IMR-90 (cell line): ENCODE measurements around the gene TVP23C. TPM values are rescaled to one million over a fixed set of nuclear protein-coding genes. Genes with fewer than 3 reads are reported as not detected.

ENCODE experiments used
- ATAC-seq: fragments of 200-7000 bp; cut with Tn5 transposase; 2 replicates; pipeline ENCODE4 v1.9.1; 2020; ENCODE audit warnings: low read depth, mild to moderate bottlenecking, moderate library complexity
- BruUV-seq: library from RNA; stranded (reverse); fragments of 400-500 nt; replicated peaks from 2 replicates; lab custom pipeline; 2021; lab: Mats Ljungman, UMichigan
- CTCF ChIA-PET: fragments of 300-600 bp; formaldehyde crosslinking; extraction: SDS; loops from one replicate; lab custom pipeline; 2021; ENCODE audit warnings: antibody characterized with exemption; lab: Yijun Ruan, JAX
- POLR2A ChIA-PET: fragments of 300-600 bp; sonication (Branson Sonifier 250); formaldehyde crosslinking; loops from one replicate; lab custom pipeline; 2022; ENCODE audit warnings: antibody characterized with exemption; ENCODE audit not compliant: unreplicated experiment; lab: Charles Lee
- DNase-seq: peaks from one replicate; pipeline ENCODE4 v3.0.0; 2013
- H2AFZ ChIP-seq: replicated peaks from 2 replicates; pipeline ENCODE3; 2013; ENCODE audit warnings: low read length, mild to moderate bottlenecking; ENCODE audit not compliant: poor library complexity
- H2AK5ac ChIP-seq: 2 replicates; pipeline ENCODE4 v1.6.1; 2013; ENCODE audit warnings: low read depth, low read length, inconsistent platforms
- H2AK9ac ChIP-seq: replicated peaks from 2 replicates; pipeline ENCODE3; 2013; ENCODE audit warnings: mild to moderate bottlenecking, low read depth, low read length, moderate library complexity; ENCODE audit not compliant: poor library complexity
- H2BK120ac ChIP-seq: 2 replicates; pipeline ENCODE4 v1.6.1; 2013; ENCODE audit warnings: low read depth, low read length, inconsistent platforms
- H2BK15ac ChIP-seq: 3 replicates; pipeline ENCODE4 v1.6.1; 2013; ENCODE audit warnings: low read depth, low read length, inconsistent platforms
- H2BK20ac ChIP-seq: 2 replicates; pipeline ENCODE4 v1.6.1; 2013; ENCODE audit warnings: low read depth, mild to moderate bottlenecking, inconsistent platforms, low read length, moderate library complexity
- H2BK5ac ChIP-seq: 2 replicates; pipeline ENCODE4 v1.6.1; 2013; ENCODE audit warnings: mild to moderate bottlenecking, low read depth, low read length, inconsistent platforms; ENCODE audit not compliant: poor library complexity, severe bottlenecking
- H3K14ac ChIP-seq: replicated peaks from 2 replicates; pipeline ENCODE4 v1.6.1; 2013; ENCODE audit warnings: low read depth, low read length, inconsistent platforms
- H3K18ac ChIP-seq: 2 replicates; pipeline ENCODE4 v1.6.1; 2013; ENCODE audit warnings: low read depth, low read length, control low read depth
- H3K23ac ChIP-seq: 2 replicates; pipeline ENCODE4 v1.6.1; 2013; ENCODE audit warnings: low read depth, low read length, inconsistent platforms
- H3K27ac ChIP-seq: 2 replicates; pipeline ENCODE4 v1.5.1; 2013; ENCODE audit warnings: mild to moderate bottlenecking, control low read depth, low read length; ENCODE audit not compliant: insufficient read depth
- H3K27me3 ChIP-seq: 2 replicates; pipeline ENCODE4 v1.6.1; 2013; ENCODE audit warnings: low read length; ENCODE audit not compliant: control insufficient read depth, insufficient read depth
- H3K36me3 ChIP-seq: 2 replicates; pipeline ENCODE4 v1.6.1; 2013; ENCODE audit warnings: low read length, mixed read lengths; ENCODE audit not compliant: control insufficient read depth, insufficient read depth
- H3K4ac ChIP-seq: 2 replicates; pipeline ENCODE4 v1.6.1; 2013; ENCODE audit warnings: low read depth, low read length, inconsistent platforms
- H3K4me1 ChIP-seq: 2 replicates; pipeline ENCODE4 v1.6.1; 2013; ENCODE audit warnings: low read length, mixed read lengths; ENCODE audit not compliant: control insufficient read depth, insufficient read depth
- H3K4me2 ChIP-seq: 2 replicates; pipeline ENCODE4 v1.6.1; 2013; ENCODE audit warnings: low read depth, mild to moderate bottlenecking, control low read depth, low read length, moderate library complexity
- H3K4me3 ChIP-seq: 2 replicates; pipeline ENCODE4 v1.5.1; 2013; ENCODE audit warnings: low read depth, mild to moderate bottlenecking, control low read depth, low read length, moderate library complexity; ENCODE audit not compliant: insufficient read depth
- H3K56ac ChIP-seq: 2 replicates; pipeline ENCODE4 v1.6.1; 2013; ENCODE audit warnings: low read length, inconsistent platforms; ENCODE audit not compliant: insufficient read depth; ENCODE audit errors: extremely low read depth
- H3K79me1 ChIP-seq, 2 experiments: 2 replicates each; pipeline ENCODE4 v1.6.1; 2013; ENCODE audit warnings: low read length in 2 of 2, inconsistent platforms in 1 of 2, low read depth in 1 of 2
- H3K9ac ChIP-seq: 2 replicates; pipeline ENCODE4 v1.6.1; 2013; ENCODE audit warnings: low read depth, low read length, control low read depth
- H3K9me1 ChIP-seq: 2 replicates; pipeline ENCODE4 v1.6.1; 2013; ENCODE audit warnings: low read length, inconsistent platforms; ENCODE audit not compliant: insufficient read depth
- H3K9me3 ChIP-seq: 2 replicates; pipeline ENCODE4 v1.6.1; 2013; ENCODE audit warnings: low read length; ENCODE audit not compliant: control insufficient read depth, insufficient read depth
- H4K20me1 ChIP-seq: 2 replicates; pipeline ENCODE4 v1.6.1; 2013; ENCODE audit warnings: low read length, inconsistent platforms; ENCODE audit not compliant: insufficient read depth
- H4K5ac ChIP-seq: 2 replicates; pipeline ENCODE4 v1.6.1; 2013; ENCODE audit warnings: mild to moderate bottlenecking, low read depth, low read length, control low read depth
- H4K8ac ChIP-seq, 2 experiments: 2 replicates each; pipeline ENCODE4 v1.6.1; 2013; ENCODE audit warnings: low read depth in 2 of 2, low read length in 2 of 2, control low read depth in 1 of 2, inconsistent platforms in 1 of 2
- H4K91ac ChIP-seq: 2 replicates; pipeline ENCODE4 v1.6.1; 2013; ENCODE audit warnings: low read depth, low read length, inconsistent platforms; ENCODE audit not compliant: insufficient read depth
- MXI1 ChIP-seq: IDR thresholded peaks from 2 replicates; pipeline ENCODE4 v1.6.1; 2012; ENCODE audit warnings: low read depth, mild to moderate bottlenecking, low read length, moderate library complexity, borderline replicate concordance
- RFX5 ChIP-seq: IDR thresholded peaks from 2 replicates; pipeline ENCODE4 v1.8.0; 2012; ENCODE audit warnings: low read depth, mild to moderate bottlenecking, low read length, moderate library complexity
- WGBS, 2 experiments: methylation state at CpG; one replicate each; pipeline versions ENCODE4 v1.1.5 to v1.1.7; 2013; ENCODE audit warnings: missing lambda C conversion rate in 2 of 2; ENCODE audit not compliant: insufficient read length in 1 of 2; ENCODE audit errors: extremely low coverage in 2 of 2; 5-methylcytosine and 5-hydroxymethylcytosine counted together
- dilution Hi-C: fragments of 300-500 bp; cut with HindIII; formaldehyde crosslinking; loops from one replicate; pipeline ENCODE4 v1.14.3; 2018; ENCODE audit warnings: low sequenced_read_pairs; ENCODE audit not compliant: unreplicated experiment
- in situ Hi-C: fragments of 300-500 bp; cut with MboI; formaldehyde crosslinking; loops from 3 replicates; pipeline ENCODE4 v1.14.3; 2019; ENCODE audit warnings: low sequenced_read_pairs, inconsistent platforms, mixed read lengths
- intact Hi-C: fragments of 100-400 bp; cut with micrococcal nuclease; formaldehyde crosslinking; loops from 2 replicates; pipeline ENCODE4 v1.10.0; 2022
- polyA plus RNA-seq, 3 experiments: library from polyadenylated mRNA; depleted of rRNA; stranded (reverse); fragments of >200 nt; gene quantifications; 2 replicates each; pipeline ENCODE4 v1.2.3, GENCODE V29; 2012; ENCODE audit warnings: low replicate concordance in 1 of 3
- total RNA-seq: library from RNA; depleted of rRNA; stranded (reverse); fragments of >200 nt; gene quantifications from 2 replicates; pipeline ENCODE4 v1.2.3, GENCODE V29; 2012

Gene TVP23C
- total and polyA plus RNA-seq, 2 of the 4 experiments (the other 2 are of a cell fraction): 7.5 to 12.0 TPM

GRCh38 chr17:15507896-15508295 lies 55.4 kb downstream of the TVP23C start:
- peaks cover 14% of the 10 kb centered on the region for H3K4me1 ChIP-seq
- TF ChIP-seq MXI1 (no peak), RFX5 (no peak)
- H4K91ac ChIP-seq: no peak overlapping the region
- no peaks in the 10 kb centered on the region for H3K27me3 ChIP-seq
- H3K4me2 ChIP-seq: no peak overlapping the region
- H3K4me3 ChIP-seq: no peak overlapping the region
- in situ Hi-C loops (no loop called here), intact Hi-C loops (no loop called here), dilution Hi-C loops (no loop called here)
- BruUV-seq: no TSS peak
- no peak overlapping the region for H2AK9ac ChIP-seq
- H2BK20ac ChIP-seq: no peak overlapping the region
- H3K79me1 ChIP-seq: peaks cover 11 to 31% of the 10 kb centered on the region in 2 experiments; a peak in 2 of 4 replicates
- H4K5ac ChIP-seq: no peak overlapping the region
- H3K9me1 ChIP-seq: peaks cover 17% of the 10 kb centered on the region
- DNase-seq (peak; percentile 47), ATAC-seq (peak; percentile 44; the same call in 1 of the 2 replicates)
- H3K36me3 ChIP-seq: no peaks in the 10 kb centered on the region
- no peak overlapping the region for H4K8ac ChIP-seq
- H2BK15ac ChIP-seq: no peak overlapping the region
- no peak overlapping the region for H3K18ac ChIP-seq
- CTCF ChIA-PET: interaction anchor here (0.6 kb wide), 1 partner anchor 260 kb away, joined by 3 read pairs; no protein-coding TSS in a partner anchor
- H3K4ac ChIP-seq: 0 out of 2 replicates have a peak overlapping the region, but pooled peaks have one; percentile 25
- POLR2A ChIA-PET: no interaction called here
- no peaks in the 10 kb centered on the region for H3K9me3 ChIP-seq
- H3K23ac ChIP-seq: no peak overlapping the region
- WGBS, 2 experiments: 100% methylated on average over 1 of the region's 3 CpGs; no CpG with 5 or more reads in 1 of the 2 experiments
- no peak overlapping the region for H3K56ac ChIP-seq
- H2AFZ ChIP-seq: no peak overlapping the region
- H3K27ac ChIP-seq: no peak overlapping the region
- no peak overlapping the region for H3K9ac ChIP-seq
- no peak overlapping the region for H2BK120ac ChIP-seq
- H3K14ac ChIP-seq: no peak overlapping the region
- peaks cover 7% of the 10 kb centered on the region; the same call in 1 of the 2 replicates for H4K20me1 ChIP-seq
- H2BK5ac ChIP-seq: no peak overlapping the region
- peak overlapping the region; percentile 40 for H2AK5ac ChIP-seq
